Activated CD4-positive, alpha-beta T cell treated with anti-CD3 and anti-CD28 coated beads, Interleukin-2, amount 50 U/mL, for 48 hours (primary cell): ENCODE data around the gene TBC1D5.

Source experiments
- DNase-seq, 2 experiments: peaks; one replicate each; pipeline ENCODE4 v3.0.0-alpha.2; 2020

Gene TBC1D5

GRCh38 chr3:17119201-17120072 lies 623.0 kb downstream of the TBC1D5 start:
- no peak for DNase-seq

GRCh38 chr3:17118771-17119170 lies 623.7 kb downstream of the TBC1D5 start:
- DNase-seq = no peak

DNA sequence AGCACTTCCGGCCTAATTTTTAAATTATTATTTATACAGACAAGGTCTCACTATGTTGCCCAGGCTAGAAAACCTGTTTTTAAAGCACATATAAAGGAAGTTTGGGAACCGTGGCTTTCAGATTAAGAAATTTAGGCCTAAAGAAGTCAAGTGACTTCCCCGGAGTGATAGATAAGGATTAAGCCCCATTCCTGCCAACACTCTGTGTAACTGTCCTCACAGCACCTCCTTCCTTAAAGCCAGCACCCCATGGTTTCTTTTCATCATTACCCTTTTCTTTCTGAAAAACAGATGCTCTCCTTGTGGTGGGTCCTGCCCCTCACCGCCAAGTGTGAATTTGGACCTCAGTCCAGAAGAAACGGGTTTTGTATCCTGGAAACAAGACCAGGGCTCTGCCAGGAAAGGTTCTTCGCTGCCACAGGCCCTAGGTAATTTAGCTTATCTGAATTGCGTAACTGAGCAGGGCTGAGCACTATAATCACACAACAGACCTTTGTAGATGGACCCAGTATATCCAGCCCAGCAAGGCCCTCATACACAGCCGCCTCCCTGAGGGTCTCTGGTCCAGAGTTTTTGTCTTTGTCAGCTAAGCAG lies 626.3 kb downstream of the TBC1D5 start:
- DNase-seq = no peak

- no peak for DNase-seq
Observed at GRCh38 chr3:17115186-17115585, 627.2 kb downstream of the TBC1D5 start.

DNA sequence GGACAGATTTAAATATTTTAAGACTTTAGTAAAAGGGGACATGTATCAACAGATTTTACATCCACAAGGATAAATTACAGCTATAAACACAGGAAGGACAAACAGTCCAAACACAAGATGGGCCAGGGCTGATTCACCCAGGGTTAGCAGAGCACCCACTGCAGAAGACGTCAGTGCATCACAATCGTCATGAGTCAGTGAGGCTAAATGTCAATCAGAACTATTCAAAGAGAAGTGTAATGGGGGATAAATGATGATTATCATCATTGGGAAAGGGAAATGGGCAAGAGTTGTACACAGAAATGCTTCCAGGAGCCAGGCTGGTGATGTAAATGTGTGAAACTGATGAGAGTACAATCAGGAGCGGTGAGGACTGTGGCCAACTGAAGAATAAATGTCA lies 630.8 kb downstream of the TBC1D5 start:
- DNase-seq = no peak

DNA sequence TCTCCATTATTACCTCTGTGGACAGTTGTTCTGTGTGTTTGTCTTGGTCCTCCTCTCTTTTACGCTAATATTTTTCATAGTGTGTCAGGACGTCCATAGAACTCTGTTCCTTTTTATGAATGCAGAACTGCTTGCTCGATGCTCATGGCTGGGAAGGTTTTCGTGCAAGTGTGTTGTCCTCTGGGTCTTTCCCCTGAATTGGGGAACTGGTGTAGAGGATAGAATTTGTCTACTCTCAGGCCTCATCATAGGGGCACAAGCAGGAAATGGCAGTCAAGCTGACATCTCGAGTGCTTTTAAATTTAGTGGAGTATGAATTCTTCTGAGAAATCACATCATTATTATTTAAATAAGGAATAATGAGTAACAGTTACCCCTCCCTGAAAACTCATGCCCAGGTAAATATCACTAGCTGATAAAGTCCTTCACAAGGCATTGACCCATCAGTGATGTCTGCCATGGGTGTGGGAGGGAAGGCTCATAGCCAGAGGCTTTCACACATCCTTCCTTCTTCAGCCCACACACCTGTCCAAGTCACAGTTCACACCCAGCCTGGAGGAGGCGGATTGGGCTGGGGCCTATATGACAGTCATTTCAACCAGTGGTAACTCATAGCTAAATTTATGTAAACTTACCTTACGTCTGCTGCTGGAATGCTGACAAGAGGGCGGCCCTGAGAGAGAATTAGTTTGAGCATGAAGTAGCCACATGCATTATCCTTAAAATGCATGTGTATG lies 631.6 kb downstream of the TBC1D5 start:
- DNase-seq = no peak
